Karpas-422 (cell line): ENCODE data around the gene UTP25. TPM values are rescaled to one million over a fixed set of nuclear protein-coding genes. Genes with fewer than 3 reads are reported as not detected.

Experiments
- DNase-seq: peaks from one replicate; pipeline ENCODE4 v3.0.0-alpha.2; 2015
- H2AFZ ChIP-seq: fragments of 200-600 bp; sonication (generic); 2 replicates; pipeline ENCODE4 v1.6.1; 2014; ENCODE audit warnings: antibody characterized with exemption, low read length, mixed read lengths
- H3K27ac ChIP-seq: fragments of 200-600 bp; sonication (generic); 2 replicates; pipeline ENCODE4 v1.5.1; 2014; ENCODE audit warnings: mild to moderate bottlenecking, low read length, moderate library complexity
- H3K27me3 ChIP-seq: fragments of 200-600 bp; sonication (generic); 2 replicates; pipeline ENCODE4 v1.6.1; 2014; ENCODE audit warnings: low read length, mixed read lengths
- H3K36me3 ChIP-seq: fragments of 200-600 bp; sonication (generic); 2 replicates; pipeline ENCODE4 v1.6.1; 2014; ENCODE audit warnings: low read length, mixed read lengths; ENCODE audit not compliant: insufficient read depth
- H3K4me1 ChIP-seq: fragments of 200-600 bp; sonication (generic); 2 replicates; pipeline ENCODE4 v1.6.1; 2014; ENCODE audit warnings: mild to moderate bottlenecking, low read length, mixed read lengths
- H3K4me2 ChIP-seq: fragments of 200-600 bp; sonication (generic); 2 replicates; pipeline ENCODE4 v1.6.1; 2014; ENCODE audit warnings: low read length, low read depth, mild to moderate bottlenecking; ENCODE audit not compliant: poor library complexity, severe bottlenecking
- H3K4me3 ChIP-seq: fragments of 200-600 bp; sonication (generic); 2 replicates; pipeline ENCODE4 v1.5.1; 2014; ENCODE audit warnings: mild to moderate bottlenecking, antibody characterized with exemption, low read length, mixed read lengths
- H3K79me2 ChIP-seq: fragments of 200-600 bp; sonication (generic); 2 replicates; pipeline ENCODE4 v1.6.1; 2014; ENCODE audit warnings: mild to moderate bottlenecking, low read length, mixed read lengths
- H3K9ac ChIP-seq: fragments of 200-600 bp; sonication (generic); 2 replicates; pipeline ENCODE4 v1.6.0; 2014; ENCODE audit warnings: low read length
- H3K9me2 ChIP-seq: fragments of 200-600 bp; sonication (generic), shearing (Covaris generic); replicated peaks from 2 replicates; pipeline ENCODE4 v1.6.0; 2014; ENCODE audit warnings: mild to moderate bottlenecking, low read length, moderate library complexity; ENCODE audit not compliant: insufficient read depth
- H3K9me3 ChIP-seq: fragments of 300-700, 200-600 bp; sonication (generic); 2 replicates; pipeline ENCODE4 v1.6.1; 2014; ENCODE audit warnings: low read length, mixed read lengths
- H4K20me1 ChIP-seq: fragments of 200-600 bp; sonication (generic); 2 replicates; pipeline ENCODE4 v1.6.1; 2014; ENCODE audit warnings: mild to moderate bottlenecking, antibody characterized with exemption, low read length, low read depth; ENCODE audit not compliant: insufficient read depth
- total RNA-seq: library from RNA; depleted of rRNA; stranded (reverse); fragments of >200 nt; shearing (Covaris generic); gene quantifications from 2 replicates; pipeline ENCODE4 v1.2.3, GENCODE V29; 2014; ENCODE audit warnings: low replicate concordance

The UTP25 gene
- total RNA-seq, 1 experiment from 2014 or later = 11.7 TPM

DNA sequence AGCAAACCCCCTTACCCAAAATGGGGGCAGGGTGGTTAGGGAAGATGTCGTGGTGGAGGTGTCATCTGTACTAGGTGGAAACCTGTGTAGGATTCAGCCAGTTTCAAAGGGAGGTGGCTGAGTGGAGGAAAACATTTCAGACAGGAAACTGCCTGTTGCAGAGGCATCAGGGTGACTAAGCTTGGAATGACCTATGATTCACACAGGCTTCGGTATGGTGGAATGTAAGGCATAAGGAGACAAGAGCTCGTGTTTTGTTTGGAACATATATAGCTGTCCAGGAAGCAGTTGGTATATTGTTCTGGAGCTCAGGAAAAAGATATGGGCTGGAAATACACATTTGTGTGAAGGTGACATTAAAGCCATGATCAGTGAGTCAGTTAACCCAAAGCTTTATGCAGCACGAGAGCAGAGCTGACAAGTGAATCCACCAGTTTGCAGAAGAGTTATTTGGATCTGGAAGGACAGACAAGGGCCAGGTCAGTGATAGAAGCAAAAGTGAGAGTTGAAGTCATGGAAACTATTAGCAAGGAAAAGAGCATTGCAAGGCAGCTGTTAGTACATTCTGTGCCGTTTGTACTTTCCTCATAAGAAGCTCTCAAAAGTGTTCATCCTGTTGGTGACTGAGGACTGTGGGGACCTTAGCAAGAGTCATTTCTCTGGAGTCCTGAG lies 12.2 kb downstream of the UTP25 start:
- no peak overlapping the region for H2AFZ ChIP-seq
- no peak overlapping the region for H3K4me3 ChIP-seq
- H4K20me1 ChIP-seq = no peaks in the 10 kb centered on the region
- H3K9me3 ChIP-seq = no peaks in the 10 kb centered on the region
- H3K27me3 ChIP-seq = no peaks in the 10 kb centered on the region
- no peaks in the 10 kb centered on the region for H3K9me2 ChIP-seq
- H3K27ac ChIP-seq = no peak overlapping the region
- peaks cover 76% of the 10 kb centered on the region; the same call in 1 of the 2 replicates for H3K36me3 ChIP-seq
- no peaks in the 10 kb centered on the region for H3K4me1 ChIP-seq
- DNase-seq = no peak
- H3K79me2 ChIP-seq = peaks cover 3% of the 10 kb centered on the region; the same call in 1 of the 2 replicates
- H3K9ac ChIP-seq = no peak overlapping the region
- no peak overlapping the region for H3K4me2 ChIP-seq

DNA sequence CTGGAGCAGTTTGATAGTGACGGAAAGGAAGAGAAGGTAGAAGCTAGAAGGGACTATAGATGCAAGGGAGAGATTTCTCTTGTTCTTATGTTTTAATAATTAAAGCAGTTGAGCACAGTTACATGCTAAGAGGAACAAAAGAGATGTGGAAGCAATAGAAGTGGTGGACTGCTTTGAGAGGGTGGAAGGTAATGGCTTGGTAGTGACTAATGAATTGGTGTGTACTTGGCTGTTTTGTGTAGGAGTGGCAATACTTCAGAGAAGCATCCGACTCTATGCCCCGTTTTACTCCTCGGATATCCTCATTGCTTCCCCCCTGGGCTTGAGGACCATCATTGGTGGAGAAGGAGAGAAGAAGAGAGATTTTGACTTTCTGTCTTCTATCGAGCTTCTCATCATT lies 12.8 kb downstream of the UTP25 start:
- no peak for DNase-seq

DNA sequence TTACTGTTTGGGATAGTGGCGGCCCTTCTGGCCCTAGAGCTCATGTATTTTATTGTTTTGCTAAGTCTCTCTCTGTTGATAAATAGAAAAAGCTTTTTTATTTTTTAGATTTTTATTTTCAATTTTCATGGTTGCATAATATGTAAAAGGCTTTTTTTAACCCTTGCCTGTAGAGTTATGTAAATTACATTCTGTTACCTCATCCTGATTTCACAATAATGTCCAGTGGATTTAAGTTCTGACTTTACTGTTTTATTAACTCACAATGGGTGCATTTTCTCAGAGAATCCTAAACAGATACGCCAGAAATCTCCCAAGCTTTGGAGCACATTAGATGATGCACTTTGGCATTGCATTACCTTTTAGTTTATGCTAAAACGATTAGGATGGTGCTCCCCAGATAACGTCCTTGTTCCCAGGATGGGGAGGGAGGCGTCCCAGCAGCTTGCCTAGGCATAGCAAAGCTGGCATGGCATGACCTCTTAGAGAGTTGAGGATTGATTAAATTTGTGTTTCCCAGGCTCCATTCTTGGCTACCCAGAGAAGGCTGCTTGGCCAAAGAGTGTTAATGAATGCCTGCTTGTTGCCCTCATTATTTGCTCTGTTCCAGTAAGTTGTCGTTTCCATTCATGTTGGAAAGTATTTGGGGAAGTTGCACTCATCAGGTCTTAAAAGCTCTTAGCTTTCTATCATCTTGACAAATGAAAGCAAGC lies 17.1 kb downstream of the UTP25 start:
- H3K36me3 ChIP-seq = peaks cover 58% of the 10 kb centered on the region; the same call in 1 of the 2 replicates

More for the DNA sequence above, 12.8 kb downstream of the UTP25 start:
- no peak overlapping the region for H3K9ac ChIP-seq
- H3K36me3 ChIP-seq = peaks cover 75% of the 10 kb centered on the region; the same call in 1 of the 2 replicates
- H2AFZ ChIP-seq = no peak overlapping the region
- H3K27me3 ChIP-seq = no peaks in the 10 kb centered on the region
- H3K4me3 ChIP-seq = no peak overlapping the region
- H3K4me2 ChIP-seq = no peak overlapping the region
- no peaks in the 10 kb centered on the region for H4K20me1 ChIP-seq
- H3K9me2 ChIP-seq = no peaks in the 10 kb centered on the region
- no peaks in the 10 kb centered on the region for H3K4me1 ChIP-seq
- H3K79me2 ChIP-seq = peaks cover 8% of the 10 kb centered on the region; the same call in 1 of the 2 replicates
- H3K27ac ChIP-seq = no peak overlapping the region
- no peaks in the 10 kb centered on the region for H3K9me3 ChIP-seq

DNA sequence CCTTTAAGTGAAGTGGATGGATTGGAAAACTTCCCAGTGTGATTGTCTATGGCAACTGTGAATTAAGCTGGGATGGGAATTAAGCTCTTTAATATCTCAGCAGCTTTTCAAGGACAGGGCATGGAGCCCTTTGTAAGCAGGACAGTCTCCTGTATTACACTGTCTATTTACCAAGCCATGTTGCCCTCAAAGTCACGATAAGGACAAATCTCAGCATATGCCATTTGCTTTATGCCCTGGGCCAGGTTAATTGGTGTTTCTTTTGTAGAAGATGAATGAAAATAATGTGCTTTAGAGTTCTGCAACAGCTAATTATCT lies 17.6 kb downstream of the UTP25 start:
- Histone ChIP-seq H3K4me1 (peaks cover 4% of the 10 kb centered on the region), H3K9ac (no peak overlapping the region), H3K4me2 (no peak overlapping the region), H3K9me3 (no peaks in the 10 kb centered on the region), H3K27me3 (no peaks in the 10 kb centered on the region), H2AFZ (no peak overlapping the region), H4K20me1 (no peaks in the 10 kb centered on the region), H3K4me3 (no peak overlapping the region), H3K27ac (no peak overlapping the region), H3K9me2 (no peaks in the 10 kb centered on the region), H3K36me3 (peaks cover 59% of the 10 kb centered on the region; the same call in 1 of the 2 replicates), H3K79me2 (peaks cover 34% of the 10 kb centered on the region)
- DNase-seq = no peak

More for the DNA sequence above, 17.1 kb downstream of the UTP25 start:
- Histone ChIP-seq H3K9me3 (no peaks in the 10 kb centered on the region), H3K27ac (no peak overlapping the region), H3K27me3 (no peaks in the 10 kb centered on the region), H3K79me2 (peaks cover 34% of the 10 kb centered on the region), H3K9ac (no peak overlapping the region), H4K20me1 (no peaks in the 10 kb centered on the region), H3K4me1 (no peaks in the 10 kb centered on the region), H3K4me2 (no peak overlapping the region), H2AFZ (no peak overlapping the region), H3K4me3 (no peak overlapping the region), H3K9me2 (no peaks in the 10 kb centered on the region)
- DNase-seq = no peak

DNA sequence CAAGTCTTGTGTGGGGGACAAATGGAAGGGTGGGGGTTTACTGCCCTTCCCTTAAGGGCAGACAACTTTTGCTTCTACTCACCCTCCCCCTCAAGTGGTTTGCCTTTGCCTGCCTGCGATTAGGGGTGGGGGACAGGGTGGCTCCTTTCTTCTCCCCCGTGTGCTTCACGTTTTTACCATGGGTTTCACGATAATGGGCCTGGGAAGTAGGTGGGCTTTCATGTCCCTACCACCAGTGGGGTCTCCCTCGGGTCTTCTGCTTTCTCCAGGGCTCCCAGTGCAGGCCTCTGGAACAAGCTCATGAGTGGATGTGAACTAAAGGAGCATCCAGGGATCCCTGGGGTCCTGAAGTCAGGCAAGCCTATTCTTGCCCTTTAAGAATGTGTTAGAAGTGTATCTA lies 21.6 kb downstream of the UTP25 start:
- no peaks in the 10 kb centered on the region for H3K27me3 ChIP-seq
- H4K20me1 ChIP-seq = no peaks in the 10 kb centered on the region
- H3K4me1 ChIP-seq = peaks cover 4% of the 10 kb centered on the region
- peaks cover 60% of the 10 kb centered on the region; the same call in 1 of the 2 replicates for H3K36me3 ChIP-seq
- no peaks in the 10 kb centered on the region for H3K9me2 ChIP-seq
- no peak overlapping the region for H3K27ac ChIP-seq
- no peak overlapping the region for H3K9ac ChIP-seq
- DNase-seq = no peak
- no peak overlapping the region for H3K4me2 ChIP-seq
- no peaks in the 10 kb centered on the region for H3K9me3 ChIP-seq
- peaks cover 34% of the 10 kb centered on the region for H3K79me2 ChIP-seq
- H2AFZ ChIP-seq = no peak overlapping the region
- no peak overlapping the region for H3K4me3 ChIP-seq

DNA sequence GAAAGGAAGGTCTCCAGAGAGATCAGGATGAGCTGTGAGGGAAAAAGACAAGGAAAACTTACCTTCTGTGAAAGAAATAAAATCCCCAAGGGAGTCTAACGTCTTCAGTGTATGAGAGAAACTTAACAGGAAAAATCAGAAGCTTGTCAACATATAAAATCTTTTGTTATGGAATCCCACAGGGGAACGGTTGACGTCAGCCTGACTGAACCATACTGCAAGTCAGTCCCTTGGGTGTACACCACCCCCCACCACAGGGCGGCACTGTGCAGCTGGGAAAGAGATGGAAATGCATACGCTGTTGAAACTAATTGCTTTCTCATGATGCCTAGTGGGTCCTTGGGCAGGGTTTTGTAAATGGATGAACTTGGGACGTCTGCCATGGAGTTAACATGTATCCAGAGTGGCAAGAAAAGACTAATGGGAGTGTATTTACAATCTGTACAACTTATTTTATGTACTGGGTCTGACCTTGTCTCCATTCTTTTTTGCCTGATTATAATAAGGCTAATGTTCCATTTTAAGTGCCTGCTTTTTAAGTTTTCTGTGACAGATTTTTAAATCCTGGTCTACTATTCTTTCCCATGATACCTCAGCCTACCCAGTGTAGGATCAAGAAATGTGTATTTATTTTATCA lies 22.7 kb downstream of the UTP25 start:
- peak; percentile 75 for DNase-seq
- Histone ChIP-seq H3K9me3 (no peaks in the 10 kb centered on the region), H2AFZ (no peak overlapping the region), H4K20me1 (no peaks in the 10 kb centered on the region), H3K4me3 (no peak overlapping the region), H3K79me2 (peaks cover 27% of the 10 kb centered on the region), H3K4me2 (no peak overlapping the region), H3K27me3 (no peaks in the 10 kb centered on the region), H3K27ac (no peak overlapping the region), H3K4me1 (peaks cover 4% of the 10 kb centered on the region), H3K9ac (no peak overlapping the region), H3K9me2 (no peaks in the 10 kb centered on the region), H3K36me3 (peaks cover 56% of the 10 kb centered on the region; the same call in 1 of the 2 replicates)

DNA sequence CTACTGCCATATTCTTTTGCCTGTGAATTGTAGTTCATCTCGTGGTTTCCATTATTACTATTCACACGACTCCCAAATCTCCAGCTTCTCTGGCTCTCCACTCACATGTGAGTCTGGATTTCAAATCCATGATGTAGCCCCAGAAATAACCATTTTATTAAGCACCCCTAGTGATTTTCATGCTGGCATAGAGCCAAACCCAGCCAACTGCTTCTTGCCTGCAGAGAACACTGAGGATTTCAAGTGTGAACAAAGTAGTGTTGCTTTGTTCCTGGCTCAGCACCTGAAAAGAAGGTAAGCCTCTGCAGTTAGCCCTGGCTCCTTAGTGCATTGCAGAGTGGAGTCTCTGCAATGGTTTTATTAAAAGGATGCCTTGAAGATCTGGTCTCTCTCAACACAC lies 25.9 kb downstream of the UTP25 start:
- no peaks in the 10 kb centered on the region for H3K9me2 ChIP-seq
- peaks cover 44% of the 10 kb centered on the region for H3K36me3 ChIP-seq

DNA sequence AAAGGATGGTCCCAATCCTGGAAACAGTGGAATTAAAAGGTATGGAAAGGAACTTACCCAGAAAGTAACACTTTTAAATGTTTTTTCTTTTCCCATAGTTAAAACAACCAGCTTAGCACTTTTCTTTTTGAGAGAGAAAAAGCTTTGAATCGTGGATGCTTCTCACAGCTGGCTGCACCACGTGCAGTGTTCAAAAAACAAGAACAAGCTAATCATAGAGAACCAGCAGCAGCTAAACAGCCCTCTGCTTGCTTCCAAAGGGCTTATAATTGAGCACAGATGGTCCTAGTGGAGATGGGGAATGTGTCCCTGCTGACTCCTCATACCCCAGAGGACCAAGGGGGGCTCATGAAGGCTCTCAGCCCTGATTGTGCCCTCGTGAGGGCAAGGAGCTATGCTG lies 26.4 kb downstream of the UTP25 start:
- Histone ChIP-seq H3K79me2 (no peaks in the 10 kb centered on the region), H3K36me3 (peaks cover 42% of the 10 kb centered on the region), H3K27me3 (no peaks in the 10 kb centered on the region), H2AFZ (no peak overlapping the region), H3K4me2 (no peak overlapping the region), H4K20me1 (no peaks in the 10 kb centered on the region), H3K9me3 (no peaks in the 10 kb centered on the region), H3K4me1 (peaks cover 4% of the 10 kb centered on the region), H3K27ac (no peak overlapping the region), H3K4me3 (no peak overlapping the region), H3K9ac (no peak overlapping the region), H3K9me2 (no peaks in the 10 kb centered on the region)
- DNase-seq = no peak

More for the DNA sequence above, 25.9 kb downstream of the UTP25 start:
- no peak for DNase-seq
- Histone ChIP-seq H3K9me3 (no peaks in the 10 kb centered on the region), H3K4me1 (peaks cover 4% of the 10 kb centered on the region), H3K27me3 (no peaks in the 10 kb centered on the region), H3K9ac (no peak overlapping the region), H4K20me1 (no peaks in the 10 kb centered on the region), H3K4me3 (no peak overlapping the region), H3K27ac (no peak overlapping the region), H3K79me2 (peaks cover 2% of the 10 kb centered on the region), H2AFZ (no peak overlapping the region), H3K4me2 (no peak overlapping the region)
